HG02852 (cell line): ENCODE measurements around the gene CHD1.

ENCODE experiments used
- ATAC-seq: cut with Tn5 transposase; IDR thresholded peaks from one replicate; pipeline ENCODE4 v1.9.1; 2021; ENCODE audit warnings: mild to moderate bottlenecking, moderate library complexity; ENCODE audit not compliant: unreplicated experiment

Gene CHD1

GRCh38 chr5:98936948-98937715 lies 8.3 kb upstream of the CHD1 start:
- no peak for ATAC-seq

- ATAC-seq = no peak
Observed at GRCh38 chr5:98935206-98935605, 6.4 kb upstream of the CHD1 start.

- no peak for ATAC-seq
Observed at GRCh38 chr5:98934546-98934945, 5.7 kb upstream of the CHD1 start.

- ATAC-seq = peak; percentile 13
Observed at GRCh38 chr5:98933445-98934072, 4.8 kb upstream of the CHD1 start.

GRCh38 chr5:98930972-98931762 lies 2.4 kb upstream of the CHD1 start:
- ATAC-seq = no peak

- ATAC-seq = no peak
Observed at GRCh38 chr5:98929710-98930298, 997 bp upstream of the CHD1 start.

- peak; percentile 30 for ATAC-seq
Observed at GRCh38 chr5:98927989-98928872, 576 bp downstream of the CHD1 start.

GRCh38 chr5:98927242-98927988 lies 1.4 kb downstream of the CHD1 start:
- peak; percentile 17 for ATAC-seq

GRCh38 chr5:98923966-98924365 lies 4.8 kb downstream of the CHD1 start:
- ATAC-seq = no peak

- no peak for ATAC-seq
Observed at GRCh38 chr5:98921947-98922505, 6.8 kb downstream of the CHD1 start.

- peak; percentile 56 for ATAC-seq
Observed at GRCh38 chr5:98917433-98917832, 11.4 kb downstream of the CHD1 start.

GRCh38 chr5:98916540-98916939 lies 12.3 kb downstream of the CHD1 start:
- ATAC-seq = no peak

GRCh38 chr5:98913911-98914310 lies 14.9 kb downstream of the CHD1 start:
- no peak for ATAC-seq

GRCh38 chr5:98911280-98912040 lies 17.3 kb downstream of the CHD1 start:
- ATAC-seq = no peak

- ATAC-seq = no peak
Observed at GRCh38 chr5:98909363-98909762, 19.4 kb downstream of the CHD1 start.

GRCh38 chr5:98907951-98908350 lies 20.9 kb downstream of the CHD1 start:
- ATAC-seq = no peak

GRCh38 chr5:98906756-98907355 lies 22.0 kb downstream of the CHD1 start:
- no peak for ATAC-seq
